ENCODE measurements around the gene ONECUT1. TPM values are rescaled to one million over a fixed set of nuclear protein-coding genes. Genes with fewer than 3 reads are reported as not detected.

The ONECUT1 gene
- polyA plus RNA-seq, 2 of the 4 experiments (the other 2 are of a cell fraction), result 0.05 to 0.36 TPM

GRCh38 chr15:52727815-52728214 is 62.3 kb downstream of the ONECUT1 start (continued):
- no peak for TF ChIP-seq REST (IDR thresholded peaks at IDR 0.05)

DNA sequence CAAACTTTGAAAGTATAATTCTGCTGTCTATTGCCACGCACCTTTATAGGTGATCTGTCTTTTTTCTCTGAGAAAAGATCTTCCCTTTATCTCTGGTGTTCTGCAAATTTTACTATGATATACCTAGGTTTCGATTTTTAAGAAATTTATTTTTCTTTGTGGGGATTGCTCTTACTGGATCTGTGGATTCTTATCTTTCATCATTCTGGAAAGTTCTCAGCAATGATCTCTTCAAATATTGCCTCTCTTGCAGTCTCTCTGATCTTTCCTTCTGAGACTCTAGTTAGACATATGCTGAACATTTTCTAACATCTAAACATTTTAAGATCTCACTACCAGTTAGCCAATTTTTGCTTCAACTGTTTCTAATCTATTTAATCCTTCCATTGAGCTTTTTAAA is 63.9 kb downstream of the ONECUT1 start:
- Histone ChIP-seq H3K4me2 (no peak overlapping the region), H3K4me1 (0 out of 3 replicates have a peak, but pooled peaks cover 3% of the 10 kb centered on the region), H3K4me3 (no peak overlapping the region), H3K9me3 (no peaks in the 10 kb centered on the region), H3K27ac (no peak overlapping the region)
- no peak for ATAC-seq
- no peak for TF ChIP-seq ZFP36 (IDR thresholded peaks at IDR 0.05; ENCODE audit: borderline replicate concordance, partially characterized antibody)
- TF ChIP-seq RARB (CRISPR knock-in tag; IDR thresholded peaks at IDR 0.05), result no peak
- TF ChIP-seq, protein P1, sequence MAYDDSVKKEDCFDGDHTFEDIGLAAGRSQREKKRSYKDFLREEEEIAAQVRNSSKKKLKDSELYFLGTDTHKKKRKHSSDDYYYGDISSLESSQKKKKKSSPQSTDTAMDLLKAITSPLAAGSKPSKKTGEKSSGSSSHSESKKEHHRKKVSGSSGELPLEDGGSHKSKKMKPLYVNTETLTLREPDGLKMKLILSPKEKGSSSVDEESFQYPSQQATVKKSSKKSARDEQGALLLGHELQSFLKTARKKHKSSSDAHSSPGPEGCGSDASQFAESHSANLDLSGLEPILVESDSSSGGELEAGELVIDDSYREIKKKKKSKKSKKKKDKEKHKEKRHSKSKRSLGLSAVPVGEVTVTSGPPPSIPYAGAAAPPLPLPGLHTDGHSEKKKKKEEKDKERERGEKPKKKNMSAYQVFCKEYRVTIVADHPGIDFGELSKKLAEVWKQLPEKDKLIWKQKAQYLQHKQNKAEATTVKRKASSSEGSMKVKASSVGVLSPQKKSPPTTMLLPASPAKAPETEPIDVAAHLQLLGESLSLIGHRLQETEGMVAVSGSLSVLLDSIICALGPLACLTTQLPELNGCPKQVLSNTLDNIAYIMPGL (CRISPR knock-in tag; IDR thresholded peaks at IDR 0.05; ENCODE audit: borderline replicate concordance), result no peak
- no peak for TF ChIP-seq HOXA7 (CRISPR knock-in tag; IDR thresholded peaks at IDR 0.05)
- no peak for TF ChIP-seq CBX8 (IDR thresholded peaks at IDR 0.05)
- TF ChIP-seq RCOR1 (IDR thresholded peaks at IDR 0.05; ENCODE audit: low read depth, low read length), result no peak
- TF ChIP-seq RAD21 (conservative IDR thresholded peaks at IDR 0.05 in 1 of 2, IDR thresholded peaks at IDR 0.05 in 1 of 2), result no peak
- no peak for TF ChIP-seq ELK1 (IDR thresholded peaks at IDR 0.05; ENCODE audit: low read depth, low read length)
- no peak for TF ChIP-seq MYC (IDR thresholded peaks at IDR 0.05; ENCODE audit: borderline replicate concordance, low read length)
- TF ChIP-seq HEYL (CRISPR knock-in tag; IDR thresholded peaks at IDR 0.05), result no peak
- TF ChIP-seq KDM5A (IDR thresholded peaks at IDR 0.05), result no peak
- TF ChIP-seq CBX2 (IDR thresholded peaks at IDR 0.05; ENCODE audit: borderline replicate concordance, low read depth), result no peak
- 44% methylated on average over 2 of the region's 2 CpGs for WGBS (ENCODE audit: missing lambda C conversion rate)
- ChIA-PET POLR2A (no interaction called here), CTCF (no interaction called here)
- no peak for DNase-seq (ENCODE audit: low read depth in 1 of 2, low spot score in 1 of 2)
- FAIRE-seq, result no peak

DNA sequence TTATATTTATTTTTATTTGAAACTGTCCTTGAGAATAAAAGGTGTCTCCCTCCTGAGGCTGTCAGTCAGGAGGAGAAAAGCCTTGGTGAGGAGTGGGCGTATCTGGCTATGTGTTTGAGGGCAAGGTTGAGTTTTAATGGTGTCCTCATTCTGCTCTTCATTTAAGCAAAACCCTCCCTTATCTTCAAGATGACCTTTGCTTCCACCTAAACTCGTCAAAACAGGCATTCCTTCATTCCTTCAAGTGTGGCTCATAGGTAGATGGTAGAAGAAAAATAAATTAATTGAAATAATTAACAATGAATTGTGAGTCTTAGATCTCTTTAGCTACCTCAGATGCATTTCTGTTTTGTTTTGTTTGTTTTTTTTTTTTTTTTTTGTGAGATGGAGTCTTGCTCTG is 71.6 kb downstream of the ONECUT1 start:
- Histone ChIP-seq H3K4me1 (no peaks in the 10 kb centered on the region), H3K4me3 (no peak overlapping the region), H3K9me3 (no peaks in the 10 kb centered on the region), H3K27ac (no peak overlapping the region), H3K4me2 (no peak overlapping the region)
- WGBS (ENCODE audit: missing lambda C conversion rate), result 49% methylated on average over 2 of the region's 2 CpGs
- TF ChIP-seq NR3C1 (IDR thresholded peaks at IDR 0.05) (no peak), NFE2L2 (conservative IDR thresholded peaks at IDR 0.05; ENCODE audit: low read length) (no peak), CBX2 (IDR thresholded peaks at IDR 0.05; ENCODE audit: borderline replicate concordance, low read depth) (no peak), FOXS1 (CRISPR knock-in tag; IDR thresholded peaks at IDR 0.05) (no peak), USF2 (IDR thresholded peaks at IDR 0.05) (no peak), POLR2A (IDR thresholded peaks at IDR 0.05; ENCODE audit: low read length) (no peak), HOXA7 (CRISPR knock-in tag; IDR thresholded peaks at IDR 0.05) (no peak), KDM5A (IDR thresholded peaks at IDR 0.05) (no peak), RCOR1 (IDR thresholded peaks at IDR 0.05; ENCODE audit: low read depth, low read length) (no peak), CBX8 (IDR thresholded peaks at IDR 0.05) (no peak), KDM1A (IDR thresholded peaks at IDR 0.05; ENCODE audit: low read depth) (no peak), MYC (IDR thresholded peaks at IDR 0.05; ENCODE audit: borderline replicate concordance, low read length) (no peak)
- TF ChIP-seq, protein P2, sequence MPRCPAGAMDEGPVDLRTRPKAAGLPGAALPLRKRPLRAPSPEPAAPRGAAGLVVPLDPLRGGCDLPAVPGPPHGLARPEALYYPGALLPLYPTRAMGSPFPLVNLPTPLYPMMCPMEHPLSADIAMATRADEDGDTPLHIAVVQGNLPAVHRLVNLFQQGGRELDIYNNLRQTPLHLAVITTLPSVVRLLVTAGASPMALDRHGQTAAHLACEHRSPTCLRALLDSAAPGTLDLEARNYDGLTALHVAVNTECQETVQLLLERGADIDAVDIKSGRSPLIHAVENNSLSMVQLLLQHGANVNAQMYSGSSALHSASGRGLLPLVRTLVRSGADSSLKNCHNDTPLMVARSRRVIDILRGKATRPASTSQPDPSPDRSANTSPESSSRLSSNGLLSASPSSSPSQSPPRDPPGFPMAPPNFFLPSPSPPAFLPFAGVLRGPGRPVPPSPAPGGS (IDR thresholded peaks at IDR 0.05), result no peak
- TF ChIP-seq, protein P3, sequence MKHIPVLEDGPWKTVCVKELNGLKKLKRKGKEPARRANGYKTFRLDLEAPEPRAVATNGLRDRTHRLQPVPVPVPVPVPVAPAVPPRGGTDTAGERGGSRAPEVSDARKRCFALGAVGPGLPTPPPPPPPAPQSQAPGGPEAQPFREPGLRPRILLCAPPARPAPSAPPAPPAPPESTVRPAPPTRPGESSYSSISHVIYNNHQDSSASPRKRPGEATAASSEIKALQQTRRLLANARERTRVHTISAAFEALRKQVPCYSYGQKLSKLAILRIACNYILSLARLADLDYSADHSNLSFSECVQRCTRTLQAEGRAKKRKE (CRISPR knock-in tag; IDR thresholded peaks at IDR 0.05; ENCODE audit: low read depth), result no peak
- ChIA-PET CTCF (interaction anchor here (1.5 to 4.7 kb wide), 4 partner anchors 9 to 502 kb away, joined by 4 to 20 read pairs (median 8); no protein-coding TSS in a partner anchor), POLR2A (no interaction called here)
- ATAC-seq (no peak), DNase-seq (ENCODE audit: low read depth in 1 of 2, low spot score in 1 of 2) (no peak), FAIRE-seq (no peak)
